IMR-90 (cell line): ENCODE measurements around the gene NCKAP5. TPM values are rescaled to one million over a fixed set of nuclear protein-coding genes. Genes with fewer than 3 reads are reported as not detected.

ENCODE experiments used
- ATAC-seq: fragments of 200-7000 bp; cut with Tn5 transposase; 2 replicates; pipeline ENCODE4 v1.9.1; 2020; ENCODE audit warnings: low read depth, mild to moderate bottlenecking, moderate library complexity
- BruUV-seq: library from RNA; stranded (reverse); fragments of 400-500 nt; replicated peaks from 2 replicates; lab custom pipeline; 2021; lab: Mats Ljungman, UMichigan
- CTCF ChIA-PET: fragments of 300-600 bp; formaldehyde crosslinking; extraction: SDS; loops from one replicate; lab custom pipeline; 2021; ENCODE audit warnings: antibody characterized with exemption; lab: Yijun Ruan, JAX
- POLR2A ChIA-PET: fragments of 300-600 bp; sonication (Branson Sonifier 250); formaldehyde crosslinking; loops from one replicate; lab custom pipeline; 2022; ENCODE audit warnings: antibody characterized with exemption; ENCODE audit not compliant: unreplicated experiment; lab: Charles Lee
- DNase-seq: peaks from one replicate; pipeline ENCODE4 v3.0.0; 2013
- H2AFZ ChIP-seq: replicated peaks from 2 replicates; pipeline ENCODE3; 2013; ENCODE audit warnings: low read length, mild to moderate bottlenecking; ENCODE audit not compliant: poor library complexity
- H2AK5ac ChIP-seq: 2 replicates; pipeline ENCODE4 v1.6.1; 2013; ENCODE audit warnings: low read depth, low read length, inconsistent platforms
- H2AK9ac ChIP-seq: replicated peaks from 2 replicates; pipeline ENCODE3; 2013; ENCODE audit warnings: mild to moderate bottlenecking, low read depth, low read length, moderate library complexity; ENCODE audit not compliant: poor library complexity
- H2BK120ac ChIP-seq: 2 replicates; pipeline ENCODE4 v1.6.1; 2013; ENCODE audit warnings: low read depth, low read length, inconsistent platforms
- H2BK15ac ChIP-seq: 3 replicates; pipeline ENCODE4 v1.6.1; 2013; ENCODE audit warnings: low read depth, low read length, inconsistent platforms
- H2BK20ac ChIP-seq: 2 replicates; pipeline ENCODE4 v1.6.1; 2013; ENCODE audit warnings: low read depth, mild to moderate bottlenecking, inconsistent platforms, low read length, moderate library complexity
- H2BK5ac ChIP-seq: 2 replicates; pipeline ENCODE4 v1.6.1; 2013; ENCODE audit warnings: mild to moderate bottlenecking, low read depth, low read length, inconsistent platforms; ENCODE audit not compliant: poor library complexity, severe bottlenecking
- H3K14ac ChIP-seq: replicated peaks from 2 replicates; pipeline ENCODE4 v1.6.1; 2013; ENCODE audit warnings: low read depth, low read length, inconsistent platforms
- H3K18ac ChIP-seq: 2 replicates; pipeline ENCODE4 v1.6.1; 2013; ENCODE audit warnings: low read depth, low read length, control low read depth
- H3K23ac ChIP-seq: 2 replicates; pipeline ENCODE4 v1.6.1; 2013; ENCODE audit warnings: low read depth, low read length, inconsistent platforms
- H3K27ac ChIP-seq: 2 replicates; pipeline ENCODE4 v1.5.1; 2013; ENCODE audit warnings: mild to moderate bottlenecking, control low read depth, low read length; ENCODE audit not compliant: insufficient read depth
- H3K27me3 ChIP-seq: 2 replicates; pipeline ENCODE4 v1.6.1; 2013; ENCODE audit warnings: low read length; ENCODE audit not compliant: control insufficient read depth, insufficient read depth
- H3K36me3 ChIP-seq: 2 replicates; pipeline ENCODE4 v1.6.1; 2013; ENCODE audit warnings: low read length, mixed read lengths; ENCODE audit not compliant: control insufficient read depth, insufficient read depth
- H3K4ac ChIP-seq: 2 replicates; pipeline ENCODE4 v1.6.1; 2013; ENCODE audit warnings: low read depth, low read length, inconsistent platforms
- H3K4me1 ChIP-seq: 2 replicates; pipeline ENCODE4 v1.6.1; 2013; ENCODE audit warnings: low read length, mixed read lengths; ENCODE audit not compliant: control insufficient read depth, insufficient read depth
- H3K4me2 ChIP-seq: 2 replicates; pipeline ENCODE4 v1.6.1; 2013; ENCODE audit warnings: low read depth, mild to moderate bottlenecking, control low read depth, low read length, moderate library complexity
- H3K4me3 ChIP-seq: 2 replicates; pipeline ENCODE4 v1.5.1; 2013; ENCODE audit warnings: low read depth, mild to moderate bottlenecking, control low read depth, low read length, moderate library complexity; ENCODE audit not compliant: insufficient read depth
- H3K56ac ChIP-seq: 2 replicates; pipeline ENCODE4 v1.6.1; 2013; ENCODE audit warnings: low read length, inconsistent platforms; ENCODE audit not compliant: insufficient read depth; ENCODE audit errors: extremely low read depth
- H3K79me1 ChIP-seq, 2 experiments: 2 replicates each; pipeline ENCODE4 v1.6.1; 2013; ENCODE audit warnings: low read length in 2 of 2, inconsistent platforms in 1 of 2, low read depth in 1 of 2
- H3K9ac ChIP-seq: 2 replicates; pipeline ENCODE4 v1.6.1; 2013; ENCODE audit warnings: low read depth, low read length, control low read depth
- H3K9me1 ChIP-seq: 2 replicates; pipeline ENCODE4 v1.6.1; 2013; ENCODE audit warnings: low read length, inconsistent platforms; ENCODE audit not compliant: insufficient read depth
- H3K9me3 ChIP-seq: 2 replicates; pipeline ENCODE4 v1.6.1; 2013; ENCODE audit warnings: low read length; ENCODE audit not compliant: control insufficient read depth, insufficient read depth
- H4K20me1 ChIP-seq: 2 replicates; pipeline ENCODE4 v1.6.1; 2013; ENCODE audit warnings: low read length, inconsistent platforms; ENCODE audit not compliant: insufficient read depth
- H4K5ac ChIP-seq: 2 replicates; pipeline ENCODE4 v1.6.1; 2013; ENCODE audit warnings: mild to moderate bottlenecking, low read depth, low read length, control low read depth
- H4K8ac ChIP-seq, 2 experiments: 2 replicates each; pipeline ENCODE4 v1.6.1; 2013; ENCODE audit warnings: low read depth in 2 of 2, low read length in 2 of 2, control low read depth in 1 of 2, inconsistent platforms in 1 of 2
- H4K91ac ChIP-seq: 2 replicates; pipeline ENCODE4 v1.6.1; 2013; ENCODE audit warnings: low read depth, low read length, inconsistent platforms; ENCODE audit not compliant: insufficient read depth
- CEBPB ChIP-seq: IDR thresholded peaks from 2 replicates; pipeline ENCODE4 v1.6.1; 2012; ENCODE audit warnings: low read depth, low read length, improper control_type of control experiment
- CHD1 ChIP-seq: IDR thresholded peaks from 2 replicates; pipeline ENCODE4 v1.6.1; 2012; ENCODE audit warnings: low read depth, low read length, improper control_type of control experiment
- FOS ChIP-seq: fragments of 150-350 bp; IDR thresholded peaks from 2 replicates; pipeline ENCODE4 v1.6.1; 2016; ENCODE audit warnings: low read depth, low read length
- MAZ ChIP-seq: IDR thresholded peaks from 2 replicates; pipeline ENCODE4 v1.6.1; 2012; ENCODE audit warnings: low read depth, mild to moderate bottlenecking, low read length, improper control_type of control experiment, moderate library complexity, borderline replicate concordance
- MXI1 ChIP-seq: IDR thresholded peaks from 2 replicates; pipeline ENCODE4 v1.6.1; 2012; ENCODE audit warnings: low read depth, mild to moderate bottlenecking, low read length, moderate library complexity, borderline replicate concordance
- SMC3 ChIP-seq: fragments of 150-350 bp; IDR thresholded peaks from 2 replicates; pipeline ENCODE4 v1.6.1; 2016; ENCODE audit warnings: low read depth, mild to moderate bottlenecking, antibody characterized with exemption, low read length, moderate library complexity
- dilution Hi-C: fragments of 300-500 bp; cut with HindIII; formaldehyde crosslinking; loops from one replicate; pipeline ENCODE4 v1.14.3; 2018; ENCODE audit warnings: low sequenced_read_pairs; ENCODE audit not compliant: unreplicated experiment
- in situ Hi-C: fragments of 300-500 bp; cut with MboI; formaldehyde crosslinking; loops from 3 replicates; pipeline ENCODE4 v1.14.3; 2019; ENCODE audit warnings: low sequenced_read_pairs, inconsistent platforms, mixed read lengths
- intact Hi-C: fragments of 100-400 bp; cut with micrococcal nuclease; formaldehyde crosslinking; loops from 2 replicates; pipeline ENCODE4 v1.10.0; 2022
- polyA plus RNA-seq, 3 experiments: library from polyadenylated mRNA; depleted of rRNA; stranded (reverse); fragments of >200 nt; gene quantifications; 2 replicates each; pipeline ENCODE4 v1.2.3, GENCODE V29; 2012; ENCODE audit warnings: low replicate concordance in 1 of 3
- total RNA-seq: library from RNA; depleted of rRNA; stranded (reverse); fragments of >200 nt; gene quantifications from 2 replicates; pipeline ENCODE4 v1.2.3, GENCODE V29; 2012
- TF ChIP-seq, protein P1 (sequence below): fragments of 150-350 bp; IDR thresholded peaks from 2 replicates; pipeline ENCODE4 v1.6.1; 2016; ENCODE audit warnings: low read depth, mild to moderate bottlenecking, low read length, moderate library complexity, borderline replicate concordance
- TF ChIP-seq, protein P2 (sequence below): conservative IDR thresholded peaks from 2 replicates; pipeline ENCODE4 v1.5.1; 2012; ENCODE audit warnings: mild to moderate bottlenecking, low read depth, low read length, improper control_type of control experiment

Gene NCKAP5
- total and polyA plus RNA-seq, 2 of the 4 experiments (the other 2 are of a cell fraction), result 2.7 to 3.9 TPM

DNA sequence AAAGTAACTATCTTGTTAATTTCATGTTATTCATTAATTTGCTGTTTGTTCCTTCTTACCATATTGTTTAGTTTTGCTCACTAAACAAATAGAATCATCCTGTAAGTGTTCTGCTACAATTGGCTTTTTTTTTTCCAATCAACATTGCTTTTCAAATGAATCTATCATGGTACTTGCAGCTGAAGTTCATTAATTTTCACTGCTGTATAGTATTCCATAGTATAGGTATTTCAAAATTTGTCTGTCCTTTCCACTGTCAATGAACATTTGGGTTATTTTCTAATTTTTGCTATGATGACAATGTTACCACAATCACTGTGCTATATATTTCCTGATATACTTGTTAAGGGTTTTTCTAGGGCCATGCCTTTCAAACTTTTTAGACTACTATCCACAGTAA, 809.3 kb downstream of the NCKAP5 start:
- Histone ChIP-seq H3K36me3 (peaks cover 6% of the 10 kb centered on the region), H2BK20ac (no peak overlapping the region), H4K8ac (no peak overlapping the region), H3K56ac (no peak overlapping the region), H2BK5ac (no peak overlapping the region), H3K18ac (no peak overlapping the region), H3K27me3 (no peaks in the 10 kb centered on the region), H3K9me3 (no peaks in the 10 kb centered on the region), H4K5ac (no peak overlapping the region), H3K4ac (no peak overlapping the region), H4K91ac (no peak overlapping the region), H2AFZ (no peak overlapping the region), H2AK5ac (no peak overlapping the region), H3K4me2 (no peak overlapping the region), H3K14ac (no peak overlapping the region), H2BK120ac (no peak overlapping the region), H4K20me1 (no peaks in the 10 kb centered on the region), H3K79me1 (no peaks in the 10 kb centered on the region), H3K27ac (no peak overlapping the region), H2AK9ac (no peak overlapping the region), H2BK15ac (no peak overlapping the region), H3K4me1 (peaks cover 7% of the 10 kb centered on the region), H3K9ac (no peak overlapping the region), H3K23ac (no peak overlapping the region), H3K9me1 (peaks cover 8% of the 10 kb centered on the region; the same call in 1 of the 2 replicates), H3K4me3 (no peak overlapping the region)
- no peak for DNase-seq
- in situ Hi-C loops (no loop called here), dilution Hi-C loops (no loop called here), intact Hi-C loops (no loop called here)
- ATAC-seq, result no peak
- CTCF ChIA-PET, result no interaction called here
- TF ChIP-seq, protein P1, sequence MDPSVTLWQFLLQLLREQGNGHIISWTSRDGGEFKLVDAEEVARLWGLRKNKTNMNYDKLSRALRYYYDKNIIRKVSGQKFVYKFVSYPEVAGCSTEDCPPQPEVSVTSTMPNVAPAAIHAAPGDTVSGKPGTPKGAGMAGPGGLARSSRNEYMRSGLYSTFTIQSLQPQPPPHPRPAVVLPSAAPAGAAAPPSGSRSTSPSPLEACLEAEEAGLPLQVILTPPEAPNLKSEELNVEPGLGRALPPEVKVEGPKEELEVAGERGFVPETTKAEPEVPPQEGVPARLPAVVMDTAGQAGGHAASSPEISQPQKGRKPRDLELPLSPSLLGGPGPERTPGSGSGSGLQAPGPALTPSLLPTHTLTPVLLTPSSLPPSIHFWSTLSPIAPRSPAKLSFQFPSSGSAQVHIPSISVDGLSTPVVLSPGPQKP, result no peak
- TF ChIP-seq CHD1, result no peak
- TF ChIP-seq FOS, result no peak
- TF ChIP-seq, protein P2, sequence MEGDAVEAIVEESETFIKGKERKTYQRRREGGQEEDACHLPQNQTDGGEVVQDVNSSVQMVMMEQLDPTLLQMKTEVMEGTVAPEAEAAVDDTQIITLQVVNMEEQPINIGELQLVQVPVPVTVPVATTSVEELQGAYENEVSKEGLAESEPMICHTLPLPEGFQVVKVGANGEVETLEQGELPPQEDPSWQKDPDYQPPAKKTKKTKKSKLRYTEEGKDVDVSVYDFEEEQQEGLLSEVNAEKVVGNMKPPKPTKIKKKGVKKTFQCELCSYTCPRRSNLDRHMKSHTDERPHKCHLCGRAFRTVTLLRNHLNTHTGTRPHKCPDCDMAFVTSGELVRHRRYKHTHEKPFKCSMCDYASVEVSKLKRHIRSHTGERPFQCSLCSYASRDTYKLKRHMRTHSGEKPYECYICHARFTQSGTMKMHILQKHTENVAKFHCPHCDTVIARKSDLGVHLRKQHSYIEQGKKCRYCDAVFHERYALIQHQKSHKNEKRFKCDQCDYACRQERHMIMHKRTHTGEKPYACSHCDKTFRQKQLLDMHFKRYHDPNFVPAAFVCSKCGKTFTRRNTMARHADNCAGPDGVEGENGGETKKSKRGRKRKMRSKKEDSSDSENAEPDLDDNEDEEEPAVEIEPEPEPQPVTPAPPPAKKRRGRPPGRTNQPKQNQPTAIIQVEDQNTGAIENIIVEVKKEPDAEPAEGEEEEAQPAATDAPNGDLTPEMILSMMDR, result no peak
- TF ChIP-seq CEBPB, result no peak
- TF ChIP-seq SMC3, result no peak
- no peak for TF ChIP-seq MAZ
- TF ChIP-seq MXI1, result no peak
- BruUV-seq, result no TSS peak
- POLR2A ChIA-PET, result no interaction called here
